Stromal cell of bone marrow (primary cell): Measurements from ENCODE around the gene CAPN13.
"Not testable (repeated sequence)": the region's sequence is repeated elsewhere in the genome, so short reads cannot be mapped to it uniquely, and the experiment has no call there.

Experiments
- DNase-seq: peaks from one replicate; pipeline ENCODE4 v3.0.0-alpha.2; 2012; ENCODE audit warnings: low read depth

CAPN13 gene

GRCh38 chr2:30705056-30705455 is 102.2 kb downstream of the CAPN13 start:
- DNase-seq: no peak

- no peak for DNase-seq
These were observed 102.8 kb downstream of the CAPN13 start for GRCh38 chr2:30704309-30705020.

DNA sequence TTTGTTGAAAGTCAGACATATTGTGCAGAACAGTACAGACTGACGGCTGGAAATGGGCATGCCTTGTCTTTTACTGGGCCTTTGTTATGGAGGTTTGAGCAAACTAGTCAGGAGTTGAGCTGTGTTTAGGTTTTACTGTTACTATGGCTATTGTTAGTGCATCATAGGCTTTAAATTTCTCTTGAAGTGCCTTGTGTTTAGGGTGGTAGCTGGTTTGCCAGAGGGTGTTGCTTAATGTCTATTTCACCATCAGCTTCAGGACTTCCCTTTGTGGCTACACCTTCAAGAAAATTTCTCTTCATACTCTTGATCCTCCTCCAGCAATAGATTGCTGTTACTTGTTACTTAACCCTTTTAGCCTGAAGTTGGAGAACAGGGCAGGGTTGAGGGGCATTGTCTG is 104.6 kb downstream of the CAPN13 start:
- no peak for DNase-seq

DNA sequence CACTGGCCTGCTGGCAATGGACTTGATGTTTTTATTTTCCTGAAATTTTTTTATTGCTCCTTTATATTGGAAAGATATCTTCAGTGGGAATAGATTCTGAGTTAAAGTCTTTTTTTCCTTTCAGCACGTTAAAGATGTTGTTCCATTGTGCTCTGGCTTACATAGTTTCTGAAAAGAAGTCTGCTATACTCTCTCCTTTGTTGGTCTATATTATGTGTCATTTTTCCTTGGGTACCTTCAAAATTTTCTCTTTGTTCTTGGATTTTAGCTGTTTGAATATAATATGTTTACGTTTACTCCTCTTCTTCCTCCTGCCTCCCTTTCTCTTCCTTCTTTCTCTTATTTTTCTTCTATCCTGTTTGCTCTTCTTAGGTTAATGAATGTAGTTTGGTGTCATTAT is 105.5 kb downstream of the CAPN13 start:
- no peak for DNase-seq

DNA sequence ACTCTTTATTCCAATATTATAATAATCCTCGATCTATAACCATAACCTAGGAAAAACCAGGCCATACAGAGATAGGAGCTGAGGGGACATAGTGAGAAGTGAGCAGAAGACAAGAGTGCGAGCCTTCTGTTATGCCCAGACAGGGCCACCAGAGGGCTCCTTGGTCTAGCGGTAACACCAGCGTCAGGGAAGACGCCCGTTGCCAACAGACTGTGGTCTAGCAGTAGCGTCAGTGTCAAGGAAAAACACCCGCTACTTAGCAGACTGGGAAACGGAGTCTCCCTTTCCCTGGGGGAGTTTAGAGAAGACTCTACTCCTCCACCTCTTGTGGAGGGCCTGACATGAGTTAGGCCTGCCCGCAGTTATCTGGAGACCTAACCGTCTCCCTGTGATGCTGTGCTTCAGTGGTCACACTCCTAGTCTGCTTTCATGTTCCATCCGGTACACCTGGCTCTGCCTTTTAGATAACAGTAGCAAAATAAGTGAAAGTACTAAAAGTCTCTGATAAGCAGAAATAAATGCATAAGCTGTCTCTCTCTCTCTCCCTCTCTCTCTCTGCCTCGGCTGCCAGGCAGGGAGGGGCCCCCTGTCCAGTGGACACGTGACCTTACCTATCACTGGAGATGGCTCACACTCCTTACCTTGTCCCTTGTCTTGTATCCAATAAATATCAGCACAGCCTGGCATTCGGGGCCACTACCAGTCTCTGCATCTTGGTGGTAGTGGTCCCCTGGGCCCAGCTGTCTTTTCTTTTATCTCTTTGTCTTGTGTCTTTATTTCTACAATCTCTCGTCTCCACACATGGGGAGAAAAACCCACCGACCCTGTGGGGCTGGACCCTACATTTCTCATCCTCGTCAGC is 109.8 kb downstream of the CAPN13 start:
- not testable (repeated sequence) for DNase-seq

- DNase-seq: no peak
These were observed 111.5 kb downstream of the CAPN13 start for GRCh38 chr2:30695749-30696148.

GRCh38 chr2:30694286-30695055 is 112.8 kb downstream of the CAPN13 start:
- no peak for DNase-seq

DNA sequence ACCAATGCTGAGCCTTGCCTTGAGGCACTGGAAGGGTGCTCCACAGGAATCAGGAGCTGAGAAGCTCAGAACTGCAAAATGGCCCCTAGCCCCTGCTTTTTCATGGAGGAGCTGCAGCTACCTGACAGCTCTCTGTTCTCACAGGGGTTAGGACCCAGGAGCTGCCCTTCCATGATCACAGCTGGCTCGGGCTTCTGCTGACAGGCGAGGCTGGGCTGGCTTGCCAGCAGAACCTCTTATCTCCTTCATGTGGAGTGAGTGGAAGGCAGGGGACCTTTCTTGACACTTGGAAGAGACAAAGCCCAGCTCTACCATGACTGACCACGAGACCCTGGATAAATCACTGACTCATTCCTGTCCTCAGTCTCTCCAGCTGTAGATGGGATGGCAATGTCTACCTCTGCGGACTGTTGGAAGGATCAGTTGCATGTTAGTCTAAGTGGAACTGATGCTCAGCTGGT is 113.4 kb downstream of the CAPN13 start:
- no peak for DNase-seq

GRCh38 chr2:30692829-30693275 is 114.4 kb downstream of the CAPN13 start:
- no peak for DNase-seq

DNA sequence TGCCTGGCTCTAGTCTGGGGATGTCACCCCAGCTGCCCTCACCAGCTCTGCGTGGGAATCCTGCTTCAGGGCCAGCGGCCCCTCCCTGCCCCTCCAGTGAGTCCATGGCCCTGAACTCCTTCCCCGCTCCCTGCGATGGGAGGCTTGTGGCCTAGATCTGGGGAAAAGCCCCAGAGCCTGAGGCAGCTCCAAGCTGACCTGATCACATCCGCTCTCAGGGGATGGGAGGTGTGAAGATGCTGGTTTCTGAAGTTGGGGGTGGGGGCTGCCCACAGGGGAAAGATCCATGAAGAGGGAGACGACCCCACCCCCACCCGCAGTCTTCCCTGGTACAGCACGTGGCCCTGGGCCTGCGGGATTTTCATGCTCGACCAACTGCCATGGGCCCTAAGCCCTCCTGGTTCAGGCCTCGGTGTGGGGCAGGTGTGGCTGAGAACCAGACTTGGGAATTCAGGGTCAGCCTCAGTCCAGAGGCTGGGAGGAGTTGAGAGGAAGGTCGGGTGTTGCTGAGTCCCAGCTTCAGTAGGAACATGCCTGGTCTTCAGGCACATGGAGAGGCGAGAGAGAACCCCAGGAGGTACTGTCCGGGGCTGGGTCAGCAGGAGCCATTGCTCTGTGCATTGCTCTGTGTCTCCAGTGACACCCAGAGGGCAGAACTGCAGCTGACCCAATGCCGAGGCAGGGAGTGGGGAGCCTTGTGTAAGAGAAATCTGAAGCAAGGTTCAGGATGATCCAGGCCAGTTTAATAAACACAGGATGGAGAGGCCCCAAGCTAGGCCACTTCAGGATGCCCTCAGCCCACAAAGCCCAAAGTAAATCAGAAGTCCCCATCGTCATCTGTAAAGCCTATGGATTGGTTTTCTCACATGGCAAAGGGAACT is 115.1 kb downstream of the CAPN13 start:
- no peak for DNase-seq

DNA sequence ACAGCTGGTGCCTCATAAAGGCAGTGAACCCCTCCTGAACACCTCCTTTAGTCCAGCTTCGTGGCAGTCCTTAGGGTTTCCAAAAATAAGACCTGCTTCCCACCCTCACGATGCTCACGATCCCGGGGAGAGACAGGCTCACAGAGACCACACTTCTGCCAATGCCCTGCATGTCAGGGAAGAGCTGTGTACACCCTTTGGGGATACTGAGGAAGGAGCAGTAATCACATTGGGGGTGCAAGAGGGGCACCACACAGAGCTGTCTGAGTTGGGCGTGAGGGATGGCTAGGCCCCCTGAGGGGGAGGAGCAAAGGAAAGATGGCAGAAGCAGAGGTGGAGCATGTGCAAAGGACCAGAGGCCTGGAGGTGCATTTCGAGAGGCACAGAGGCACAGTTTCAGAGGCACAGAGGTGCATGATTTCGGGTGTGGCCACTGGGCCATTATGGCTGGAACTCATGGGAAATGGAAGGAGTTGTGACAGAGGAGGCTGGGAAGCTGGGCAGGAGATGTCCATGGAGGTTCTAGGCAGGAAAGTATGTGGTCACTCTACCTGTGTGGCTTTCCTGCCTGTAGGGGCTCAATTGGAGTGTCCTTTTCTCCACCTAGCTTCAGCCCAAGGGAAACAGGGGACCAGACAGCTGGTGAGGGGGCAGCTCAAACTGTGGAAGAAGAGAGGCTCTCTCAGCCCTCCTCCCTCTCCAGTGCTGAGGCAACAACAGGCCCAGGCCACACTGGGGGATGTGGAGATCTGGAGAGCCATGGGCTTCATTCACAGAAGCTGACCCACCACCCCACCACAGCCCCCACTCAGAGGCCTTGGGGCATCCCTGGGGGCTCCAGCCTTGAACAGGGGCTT is 115.9 kb downstream of the CAPN13 start:
- no peak for DNase-seq

- no peak for DNase-seq
These were observed 117.1 kb downstream of the CAPN13 start for GRCh38 chr2:30690126-30690561.

- no peak for DNase-seq
These were observed 117.6 kb downstream of the CAPN13 start for GRCh38 chr2:30689496-30690125.

DNA sequence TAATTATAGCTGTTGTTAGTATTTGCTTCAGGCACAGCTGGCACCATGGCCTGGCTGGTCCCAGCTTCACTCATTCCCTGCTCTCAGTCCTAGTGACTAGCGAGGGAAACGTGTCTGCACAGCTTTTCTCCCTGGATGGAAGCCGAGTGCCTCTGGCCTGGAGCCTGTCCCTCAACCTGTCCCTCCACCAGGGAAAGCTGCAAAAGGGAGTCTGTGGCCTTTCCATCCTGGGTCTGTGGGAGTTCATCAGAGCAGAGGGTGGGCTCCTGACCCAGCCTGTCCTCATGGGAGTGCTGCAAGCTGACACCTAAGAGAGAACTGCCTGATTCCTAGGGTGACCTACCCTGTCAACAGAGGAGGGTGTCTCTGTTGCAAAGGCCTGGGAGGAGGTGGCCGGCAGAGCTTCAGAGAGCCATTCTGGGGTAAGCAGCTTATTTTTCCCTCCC is 118.3 kb downstream of the CAPN13 start:
- DNase-seq: no peak

- no peak for DNase-seq
These were observed 120.6 kb downstream of the CAPN13 start for GRCh38 chr2:30686669-30687068.

DNA sequence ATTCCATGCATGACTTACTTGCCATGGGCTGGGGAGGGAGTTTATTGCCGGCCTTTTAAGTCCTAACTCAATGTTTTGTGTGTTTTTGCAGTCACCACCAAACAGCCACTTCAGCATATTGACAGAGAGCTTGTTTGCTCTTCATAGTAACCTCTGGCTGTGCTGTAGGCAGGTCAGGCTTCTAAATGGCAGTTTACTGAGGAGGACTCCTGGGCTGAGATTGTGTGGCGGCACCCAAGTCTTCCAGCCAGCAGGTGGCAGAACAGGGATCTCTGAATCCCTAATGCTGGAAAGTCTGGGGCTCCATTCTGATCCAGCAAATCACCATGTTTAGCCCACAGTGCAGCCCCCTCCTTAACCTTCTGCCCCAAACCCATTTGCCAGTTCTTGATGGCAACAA is 121.2 kb downstream of the CAPN13 start:
- DNase-seq: no peak

GRCh38 chr2:30684996-30685395 is 122.2 kb downstream of the CAPN13 start:
- no peak for DNase-seq

GRCh38 chr2:30684516-30684915 is 122.7 kb downstream of the CAPN13 start:
- DNase-seq: no peak

DNA sequence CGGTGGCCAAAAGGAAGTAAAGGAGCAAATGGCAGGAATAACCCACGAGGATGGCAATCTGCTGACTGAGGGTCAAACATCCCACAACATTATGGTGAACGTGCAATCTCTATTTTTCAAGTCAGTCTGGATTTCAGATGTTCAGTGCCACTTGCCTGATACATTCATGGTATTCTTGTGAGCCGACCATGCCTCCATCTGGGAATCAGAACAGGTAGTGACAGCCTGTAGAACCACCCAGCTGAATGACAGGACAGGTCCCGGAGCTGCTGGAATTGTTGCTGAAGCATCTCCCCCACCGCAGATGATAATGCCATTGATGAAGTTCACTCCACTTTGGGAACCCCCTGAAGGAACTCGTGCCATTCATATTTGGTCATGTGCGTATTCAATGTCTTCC is 123.2 kb downstream of the CAPN13 start:
- no peak for DNase-seq
